ENCODE data around the gene DDAH1. TPM values are rescaled to one million over a fixed set of nuclear protein-coding genes. Genes with fewer than 3 reads are reported as not detected.

Gene DDAH1
- total and polyA plus RNA-seq, 2 of the 4 experiments (the other 2 are of a cell fraction), result 78.0 to 94.5 TPM

GRCh38 chr1:85461216-85461918 lies 3.6 kb downstream of the DDAH1 start (continued):
- TF ChIP-seq CHD1 (IDR thresholded peaks at IDR 0.05; ENCODE audit: low read depth, low read length), result no peak
- no peak for TF ChIP-seq BHLHE40 (IDR thresholded peaks at IDR 0.05; ENCODE audit: low read depth, low read length)
- TF ChIP-seq RCOR1 (IDR thresholded peaks at IDR 0.05; ENCODE audit: insufficient replicate concordance, low read length), result no peak

DNA sequence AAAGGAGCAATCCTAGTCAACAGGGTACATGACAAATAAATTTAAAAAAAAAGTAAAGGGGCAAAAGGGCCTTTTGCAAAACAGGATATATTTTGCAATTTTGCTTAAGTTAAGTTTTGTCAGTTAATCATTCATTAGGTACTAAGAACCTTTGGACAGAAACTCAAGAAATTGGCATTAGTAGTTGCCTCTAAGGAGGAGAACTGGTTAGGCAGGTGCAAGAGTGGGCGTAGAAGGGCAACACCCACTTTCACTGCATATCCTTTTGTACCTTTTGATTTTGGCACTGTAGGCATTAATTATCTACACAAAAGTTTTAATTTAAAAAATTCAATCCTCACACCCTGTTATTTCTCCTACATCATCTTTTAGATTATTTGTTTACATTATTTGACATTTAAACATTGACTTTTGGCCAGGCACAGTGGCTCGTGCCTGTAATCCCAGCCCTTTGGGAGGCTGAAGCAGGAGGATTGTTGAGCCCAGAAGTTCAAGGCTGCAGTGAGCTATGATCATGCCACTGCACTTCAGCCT lies 4.3 kb downstream of the DDAH1 start:
- no peak overlapping the region for H3K27ac ChIP-seq (ENCODE audit: insufficient read depth, low read length)
- dilution Hi-C loops (cut with HindIII; ENCODE audit: low sequenced_read_pairs, unreplicated experiment), result no loop called here
- intact Hi-C loops (cut with micrococcal nuclease), result loop anchor here (5.0 kb wide), 2 partner anchors 63 to 98 kb away; no protein-coding TSS in a partner anchor
- TF ChIP-seq BHLHE40 (IDR thresholded peaks at IDR 0.05; ENCODE audit: low read depth, low read length) (no peak), CHD1 (IDR thresholded peaks at IDR 0.05; ENCODE audit: low read depth, low read length) (no peak), MXI1 (IDR thresholded peaks at IDR 0.05; ENCODE audit: borderline replicate concordance, low read depth, low read length) (no peak), MAFK (IDR thresholded peaks at IDR 0.05; ENCODE audit: low read depth, low read length) (no peak), CTCF (conservative IDR thresholded peaks at IDR 0.05; ENCODE audit: low read depth, low read length) (no peak), FOS (IDR thresholded peaks at IDR 0.05; ENCODE audit: low read depth, low read length) (no peak), CEBPB (IDR thresholded peaks at IDR 0.05; ENCODE audit: low read depth, low read length) (no peak), RAD21 (IDR thresholded peaks at IDR 0.05; ENCODE audit: low read length) (no peak), RCOR1 (IDR thresholded peaks at IDR 0.05; ENCODE audit: insufficient replicate concordance, low read length) (no peak), MAZ (IDR thresholded peaks at IDR 0.05; ENCODE audit: borderline replicate concordance, low read depth, low read length) (no peak), POLR2A (IDR thresholded peaks at IDR 0.05; ENCODE audit: low read depth, low read length) (no peak)
- TF ChIP-seq, protein P1, sequence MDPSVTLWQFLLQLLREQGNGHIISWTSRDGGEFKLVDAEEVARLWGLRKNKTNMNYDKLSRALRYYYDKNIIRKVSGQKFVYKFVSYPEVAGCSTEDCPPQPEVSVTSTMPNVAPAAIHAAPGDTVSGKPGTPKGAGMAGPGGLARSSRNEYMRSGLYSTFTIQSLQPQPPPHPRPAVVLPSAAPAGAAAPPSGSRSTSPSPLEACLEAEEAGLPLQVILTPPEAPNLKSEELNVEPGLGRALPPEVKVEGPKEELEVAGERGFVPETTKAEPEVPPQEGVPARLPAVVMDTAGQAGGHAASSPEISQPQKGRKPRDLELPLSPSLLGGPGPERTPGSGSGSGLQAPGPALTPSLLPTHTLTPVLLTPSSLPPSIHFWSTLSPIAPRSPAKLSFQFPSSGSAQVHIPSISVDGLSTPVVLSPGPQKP (IDR thresholded peaks at IDR 0.05; ENCODE audit: borderline replicate concordance, low read depth, low read length), result no peak

More for the DNA sequence above, 4.3 kb downstream of the DDAH1 start:
- DNase-seq (no peak), ATAC-seq (ENCODE audit: low read depth) (no peak)
- peaks cover 7% of the 10 kb centered on the region for H3K9me1 ChIP-seq (ENCODE audit: insufficient read depth, low read length)
- H2AK9ac ChIP-seq (replicated peaks; ENCODE audit: low read depth, low read length, poor library complexity), result no peak overlapping the region
- H2BK20ac ChIP-seq (ENCODE audit: low read depth, low read length), result no peak overlapping the region
- no peak overlapping the region for H3K4ac ChIP-seq (ENCODE audit: low read depth, low read length)
- H4K20me1 ChIP-seq (ENCODE audit: insufficient read depth, low read length), result 0 out of 2 replicates have a peak, but pooled peaks cover 4% of the 10 kb centered on the region
- no CpG with 5 or more reads among the region's 2 CpGs for WGBS, 2 experiments (ENCODE audit: extremely low coverage in 2 of 2, insufficient read length in 1 of 2)
- no peak overlapping the region; a peak in 1 of 4 replicates for H4K8ac ChIP-seq (ENCODE audit: low read depth in 2 of 2, low read length in 2 of 2)
- no peaks in the 10 kb centered on the region for H3K9me3 ChIP-seq (ENCODE audit: control insufficient read depth, insufficient read depth, low read length)
- H3K79me1 ChIP-seq (ENCODE audit: low read depth in 1 of 2, low read length in 2 of 2), result peaks cover 36 to 81% of the 10 kb centered on the region in 2 experiments
- in situ Hi-C loops (cut with MboI; ENCODE audit: low sequenced_read_pairs), result loop anchor here (10.0 kb wide), 1 partner anchor 114 kb away; no protein-coding TSS in a partner anchor
- H3K23ac ChIP-seq (ENCODE audit: low read depth, low read length), result no peak overlapping the region
- no peak overlapping the region for H3K4me3 ChIP-seq (ENCODE audit: insufficient read depth, low read depth, low read length)
- no peak overlapping the region for H3K4me2 ChIP-seq (ENCODE audit: low read depth, low read length)
- BruUV-seq (replicated peaks), result no TSS peak
- H2AFZ ChIP-seq (replicated peaks; ENCODE audit: low read length, poor library complexity), result no peak overlapping the region
- H3K27me3 ChIP-seq (ENCODE audit: control insufficient read depth, insufficient read depth, low read length), result no peaks in the 10 kb centered on the region
- H3K36me3 ChIP-seq (ENCODE audit: control insufficient read depth, insufficient read depth, low read length), result no peaks in the 10 kb centered on the region; the same call in 1 of the 2 replicates
- peaks cover 5% of the 10 kb centered on the region for H3K4me1 ChIP-seq (ENCODE audit: control insufficient read depth, insufficient read depth, low read length)
- no peak overlapping the region for H2AK5ac ChIP-seq (ENCODE audit: low read depth, low read length)
- no peak overlapping the region for H3K18ac ChIP-seq (ENCODE audit: low read depth, low read length)
- H3K56ac ChIP-seq (ENCODE audit: extremely low read depth, insufficient read depth, low read length), result no peak overlapping the region
- no peak overlapping the region for H2BK120ac ChIP-seq (ENCODE audit: low read depth, low read length)
- H2BK5ac ChIP-seq (ENCODE audit: low read depth, low read length, poor library complexity, severe bottlenecking), result no peak overlapping the region
- no peak overlapping the region for H3K14ac ChIP-seq (replicated peaks; ENCODE audit: low read depth, low read length)
- no peak overlapping the region for H2BK15ac ChIP-seq (ENCODE audit: low read depth, low read length)
- ChIA-PET POLR2A (ENCODE audit: unreplicated experiment) (no interaction called here), CTCF (no interaction called here)
- H3K9ac ChIP-seq (ENCODE audit: low read depth, low read length), result no peak overlapping the region
- no peak overlapping the region for H4K5ac ChIP-seq (ENCODE audit: low read depth, low read length)
- no peak overlapping the region for H4K91ac ChIP-seq (ENCODE audit: insufficient read depth, low read depth, low read length)
